DND-41 (cell line): ENCODE data around the gene PLXNA4.

Experiments used
- ATAC-seq: fragments of 200-7000 bp; cut with Tn5 transposase; 3 replicates; pipeline ENCODE4 v1.9.1; 2021; ENCODE audit warnings: low read depth; ENCODE audit not compliant: insufficient read depth
- DNase-seq: peaks from one replicate; pipeline ENCODE4 v3.0.0-alpha.2; 2020
- H2AFZ ChIP-seq: 2 replicates; pipeline ENCODE4 v1.6.0; 2012; ENCODE audit warnings: low read depth, low read length
- H3K27ac ChIP-seq: 2 replicates; pipeline ENCODE4 v1.5.1; 2012; ENCODE audit warnings: low read length, inconsistent platforms
- H3K27me3 ChIP-seq: fragments of 200-600 bp; sonication (generic); 2 replicates; pipeline ENCODE4 v1.6.0; 2012; ENCODE audit warnings: low read length, mild to moderate bottlenecking, inconsistent platforms; ENCODE audit not compliant: insufficient read depth, poor library complexity
- H3K36me3 ChIP-seq: 2 replicates; pipeline ENCODE4 v1.5.1; 2012; ENCODE audit warnings: low read length, inconsistent platforms; ENCODE audit not compliant: insufficient read depth
- H3K4me1 ChIP-seq: 2 replicates; pipeline ENCODE4 v1.5.1; 2012; ENCODE audit warnings: mild to moderate bottlenecking, low read length; ENCODE audit not compliant: insufficient read depth
- H3K4me2 ChIP-seq: 2 replicates; pipeline ENCODE4 v1.6.0; 2012; ENCODE audit warnings: mild to moderate bottlenecking, moderate library complexity, low read length, inconsistent platforms; ENCODE audit not compliant: insufficient read depth
- H3K4me3 ChIP-seq, 2 experiments: fragments of 200-600 bp in 1 of 2; shearing (Covaris generic) in 1 of 2; 2 replicates each; pipeline ENCODE4 v1.5.1; 2012 to 2016; ENCODE audit warnings: inconsistent platforms in 2 of 2, low read length in 2 of 2, mild to moderate bottlenecking in 2 of 2, low read depth in 1 of 2, moderate library complexity in 1 of 2
- H3K79me2 ChIP-seq: 2 replicates; pipeline ENCODE4 v1.6.0; 2012; ENCODE audit warnings: low read length, inconsistent platforms; ENCODE audit not compliant: insufficient read depth
- H3K9ac ChIP-seq: 2 replicates; pipeline ENCODE4 v1.6.0; 2012; ENCODE audit warnings: low read depth, mild to moderate bottlenecking, inconsistent platforms, low read length, moderate library complexity
- H3K9me3 ChIP-seq: 2 replicates; pipeline ENCODE4 v1.5.1; 2012; ENCODE audit warnings: low read length, moderate library complexity, mild to moderate bottlenecking, inconsistent platforms; ENCODE audit not compliant: insufficient read depth, severe bottlenecking
- H4K20me1 ChIP-seq: 2 replicates; pipeline ENCODE4 v1.6.0; 2012; ENCODE audit warnings: low read length; ENCODE audit not compliant: insufficient read depth
- CTCF ChIP-seq: IDR thresholded peaks from 2 replicates; pipeline ENCODE4 v1.5.1; 2012; ENCODE audit warnings: borderline replicate concordance, low read length, moderate library complexity, mild to moderate bottlenecking; ENCODE audit not compliant: poor library complexity, severe bottlenecking; ENCODE audit errors: extremely low read depth
- EZH2 ChIP-seq: IDR thresholded peaks from 3 replicates; pipeline ENCODE4 v1.6.1; 2012; ENCODE audit warnings: borderline replicate concordance, low read depth, mild to moderate bottlenecking, moderate library complexity, low read length, inconsistent platforms; ENCODE audit not compliant: severe bottlenecking

The PLXNA4 gene

GRCh38 chr7:132609222-132609621, 33.0 kb upstream of the PLXNA4 start:
- H3K4me2 ChIP-seq, result no peak overlapping the region
- no peak for DNase-seq
- no peak overlapping the region for H2AFZ ChIP-seq
- H3K9me3 ChIP-seq, result no peaks in the 10 kb centered on the region
- peaks cover under 1% of the 10 kb centered on the region; the same call in 1 of the 2 replicates for H3K4me1 ChIP-seq
- H3K27me3 ChIP-seq, result no peaks in the 10 kb centered on the region
- H3K9ac ChIP-seq, result no peak overlapping the region
- H3K27ac ChIP-seq, result no peak overlapping the region
- H3K79me2 ChIP-seq, result no peaks in the 10 kb centered on the region
- H3K36me3 ChIP-seq, result no peaks in the 10 kb centered on the region
- H4K20me1 ChIP-seq, result no peaks in the 10 kb centered on the region
- no peak for ATAC-seq
- no peak overlapping the region for H3K4me3 ChIP-seq
- TF ChIP-seq CTCF, result no peak
- TF ChIP-seq EZH2, result no peak

GRCh38 chr7:132608523-132608922, 32.3 kb upstream of the PLXNA4 start:
- ATAC-seq (no peak), DNase-seq (no peak)
- Histone ChIP-seq H3K79me2 (no peaks in the 10 kb centered on the region), H3K27ac (no peak overlapping the region), H3K4me1 (no peaks in the 10 kb centered on the region), H4K20me1 (no peaks in the 10 kb centered on the region), H3K36me3 (no peaks in the 10 kb centered on the region), H3K9me3 (no peaks in the 10 kb centered on the region), H3K27me3 (no peaks in the 10 kb centered on the region), H3K4me3 (no peak overlapping the region), H3K9ac (no peak overlapping the region), H3K4me2 (no peak overlapping the region), H2AFZ (no peak overlapping the region)
- TF ChIP-seq CTCF, result no peak
- no peak for TF ChIP-seq EZH2

GRCh38 chr7:132607656-132608055, 31.4 kb upstream of the PLXNA4 start:
- TF ChIP-seq CTCF (no peak), EZH2 (no peak)
- no peaks in the 10 kb centered on the region for H3K36me3 ChIP-seq
- H3K27me3 ChIP-seq, result no peaks in the 10 kb centered on the region
- H3K27ac ChIP-seq, result no peak overlapping the region
- H3K79me2 ChIP-seq, result no peaks in the 10 kb centered on the region
- H3K4me2 ChIP-seq, result no peak overlapping the region
- no peaks in the 10 kb centered on the region for H4K20me1 ChIP-seq
- no peak overlapping the region for H3K4me3 ChIP-seq
- DNase-seq, result no peak
- no peak for ATAC-seq
- H3K9ac ChIP-seq, result no peak overlapping the region
- H2AFZ ChIP-seq, result no peak overlapping the region
- H3K9me3 ChIP-seq, result no peaks in the 10 kb centered on the region
- H3K4me1 ChIP-seq, result no peaks in the 10 kb centered on the region

GRCh38 chr7:132604121-132604520, 27.9 kb upstream of the PLXNA4 start:
- Histone ChIP-seq H3K4me2 (no peak overlapping the region), H2AFZ (no peak overlapping the region), H3K27ac (no peak overlapping the region), H3K27me3 (no peaks in the 10 kb centered on the region), H3K4me3 (no peak overlapping the region), H3K9ac (no peak overlapping the region), H3K36me3 (no peaks in the 10 kb centered on the region), H4K20me1 (no peaks in the 10 kb centered on the region), H3K4me1 (no peaks in the 10 kb centered on the region), H3K79me2 (no peaks in the 10 kb centered on the region), H3K9me3 (no peaks in the 10 kb centered on the region)
- TF ChIP-seq CTCF, result no peak
- no peak for TF ChIP-seq EZH2
- ATAC-seq (no peak), DNase-seq (no peak)
